ENCODE measurements around the gene TIMMDC1.
"Not testable (repeated sequence)": the region's sequence is repeated elsewhere in the genome, so short reads cannot be mapped to it uniquely, and the experiment has no call there.

Gene TIMMDC1

DNA sequence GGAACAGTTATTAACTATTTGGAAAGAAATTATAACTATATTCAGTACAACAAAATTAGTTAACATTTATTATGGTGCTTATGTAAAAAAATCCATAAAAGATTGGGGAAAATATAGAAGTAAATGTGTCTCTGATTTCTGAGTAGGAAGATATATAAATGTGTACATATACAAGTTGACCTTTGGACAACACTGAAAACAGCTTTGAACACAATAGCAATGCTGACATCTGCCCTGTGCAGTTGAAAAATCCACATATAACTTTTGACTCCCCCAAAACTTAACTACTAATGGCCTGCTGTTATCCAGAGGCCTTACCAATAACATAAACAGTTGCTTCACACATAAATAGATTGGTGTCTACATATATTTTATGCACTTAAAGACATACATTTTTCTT is 12.3 kb downstream of the TIMMDC1 start:
- no peak for DNase-seq (ENCODE audit: low spot score)

DNA sequence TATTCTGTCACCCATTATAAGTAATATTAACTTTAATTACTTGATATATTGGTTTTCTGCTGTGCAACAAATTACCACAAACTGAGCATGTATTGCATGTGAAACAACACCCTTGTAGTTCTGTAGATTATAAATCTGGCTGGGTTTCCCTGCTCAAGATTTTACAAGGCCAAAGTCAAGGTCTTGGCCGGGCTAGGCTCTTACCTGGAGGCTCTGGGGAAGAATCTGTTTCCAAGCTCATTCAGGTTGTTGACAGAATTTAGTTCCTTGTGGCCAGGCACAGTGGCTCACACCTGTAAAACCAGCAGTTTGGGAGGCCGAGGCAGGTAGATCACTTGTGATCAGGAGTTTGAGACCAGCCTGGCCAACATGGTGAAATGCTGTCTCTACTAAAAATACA is 16.3 kb downstream of the TIMMDC1 start:
- DNase-seq (ENCODE audit: low spot score) = no peak

DNA sequence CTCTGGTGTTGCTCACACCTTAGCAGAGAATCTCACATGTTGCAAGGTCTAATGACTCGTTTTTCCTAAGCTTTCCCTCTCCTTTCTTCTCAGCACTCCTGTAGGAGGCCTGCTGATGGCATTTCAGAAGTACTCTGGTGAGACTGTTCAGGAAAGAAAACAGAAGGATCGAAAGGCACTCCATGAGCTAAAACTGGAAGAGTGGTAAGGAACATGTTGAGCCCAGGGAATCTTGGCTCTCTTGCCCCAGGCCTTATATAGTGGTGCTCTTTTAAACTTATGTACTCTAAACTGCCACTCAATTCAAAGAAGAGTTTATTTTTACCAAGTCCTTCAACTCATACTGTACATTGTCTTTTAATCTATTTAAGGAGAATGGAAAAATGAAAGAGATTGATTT is 18.8 kb downstream of the TIMMDC1 start:
- DNase-seq (ENCODE audit: low spot score) = no peak

GRCh38 chr3:119518026-119518425 is 19.7 kb downstream of the TIMMDC1 start:
- no peak for DNase-seq (ENCODE audit: low spot score)

DNA sequence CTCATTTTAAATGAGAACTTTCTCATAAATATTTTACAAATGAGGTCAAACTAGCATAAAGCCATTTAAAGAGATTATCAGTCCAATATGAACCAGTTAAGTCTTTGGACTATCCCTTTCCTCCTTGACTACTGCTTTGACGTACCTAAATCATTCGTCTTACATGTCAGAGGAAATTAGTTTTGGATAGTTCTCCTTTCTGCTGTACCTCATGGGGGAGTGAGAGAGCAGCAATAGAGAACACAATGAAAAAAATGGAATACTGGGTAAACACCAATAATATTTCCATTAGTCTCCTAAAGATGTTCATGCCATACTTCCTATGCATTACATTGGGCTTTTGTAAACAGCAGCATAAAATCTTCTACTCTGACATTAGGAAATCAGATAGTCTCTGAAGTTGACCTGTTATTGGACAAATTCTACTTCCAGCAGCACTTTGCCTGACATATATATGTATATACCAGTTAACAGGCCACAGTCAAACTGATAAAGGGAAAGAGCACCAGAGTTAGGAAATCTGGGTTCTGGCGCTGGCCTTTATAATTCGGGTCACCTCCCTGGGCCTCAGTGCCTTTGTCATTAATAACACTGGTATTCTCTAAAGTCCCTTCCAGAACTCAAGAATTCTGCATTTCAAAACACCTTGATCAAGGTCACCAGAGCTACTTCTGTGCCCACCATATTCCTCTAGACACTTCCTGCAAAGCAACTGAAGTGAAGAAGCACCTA is 26.8 kb downstream of the TIMMDC1 start:
- no peak for DNase-seq (ENCODE audit: low spot score)

DNA sequence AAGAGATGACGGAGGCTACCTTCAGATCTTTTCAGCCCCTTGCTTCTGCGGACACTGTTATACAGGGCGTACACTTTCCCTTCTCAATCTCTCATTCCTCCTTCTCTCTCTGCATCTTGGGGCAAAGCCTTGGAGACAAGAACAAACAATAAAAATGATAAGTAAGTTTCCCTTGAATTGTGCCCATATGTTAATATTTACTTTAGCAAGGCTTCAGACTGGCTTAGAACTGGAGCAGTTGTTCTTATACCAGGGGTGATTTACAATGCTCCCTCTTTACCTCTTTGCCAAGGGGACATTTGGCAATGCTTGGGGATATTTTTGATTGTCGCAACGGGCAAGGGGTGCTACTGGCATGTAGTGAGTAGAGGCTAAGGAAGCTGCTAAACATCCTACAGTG is 29.4 kb downstream of the TIMMDC1 start:
- DNase-seq (ENCODE audit: low spot score) = no peak

DNA sequence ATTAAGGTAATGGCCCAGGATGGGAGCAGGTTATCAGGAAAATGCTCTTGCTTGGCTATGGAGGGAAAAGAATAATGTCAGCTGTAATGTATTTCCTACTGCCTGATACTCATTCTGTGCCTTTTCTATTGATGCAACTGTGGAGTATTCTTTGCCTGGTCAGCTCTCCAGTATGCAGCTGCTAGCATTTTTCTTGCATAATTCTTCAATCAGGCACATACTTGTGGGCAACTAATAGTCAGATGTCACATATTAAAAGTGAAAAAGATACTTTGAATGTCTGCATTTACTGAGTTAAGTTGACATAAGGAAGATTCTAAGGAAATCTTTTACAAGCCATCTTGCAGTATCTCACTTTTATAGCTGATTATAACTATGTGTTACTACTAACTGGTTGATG is 31.5 kb downstream of the TIMMDC1 start:
- DNase-seq (ENCODE audit: low spot score) = no peak

- no peak for DNase-seq (ENCODE audit: low spot score)
These were observed 32.1 kb downstream of the TIMMDC1 start for GRCh38 chr3:119530456-119530855.

DNA sequence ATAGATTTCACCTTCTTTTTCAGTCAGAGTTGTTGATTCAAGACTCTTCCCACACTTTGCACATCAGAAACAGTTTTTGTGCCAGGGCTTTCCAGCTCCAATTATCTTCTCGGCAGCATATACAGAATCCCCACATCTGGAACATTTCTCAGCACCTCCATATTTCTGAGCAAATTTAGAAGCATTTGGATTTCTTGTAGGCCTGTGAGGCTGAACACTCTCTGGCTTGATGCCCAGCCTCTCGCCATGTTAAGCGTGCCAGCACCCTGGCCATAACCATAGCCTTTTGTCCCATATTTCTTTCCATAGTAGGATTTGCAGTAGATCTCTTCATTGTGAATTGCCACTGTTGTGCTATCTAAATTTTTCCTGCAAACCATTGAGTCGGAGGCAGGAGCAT is 32.8 kb downstream of the TIMMDC1 start:
- DNase-seq (ENCODE audit: low spot score) = no peak

GRCh38 chr3:119534296-119534695 is 35.9 kb downstream of the TIMMDC1 start:
- no peak for DNase-seq (ENCODE audit: low spot score)

DNA sequence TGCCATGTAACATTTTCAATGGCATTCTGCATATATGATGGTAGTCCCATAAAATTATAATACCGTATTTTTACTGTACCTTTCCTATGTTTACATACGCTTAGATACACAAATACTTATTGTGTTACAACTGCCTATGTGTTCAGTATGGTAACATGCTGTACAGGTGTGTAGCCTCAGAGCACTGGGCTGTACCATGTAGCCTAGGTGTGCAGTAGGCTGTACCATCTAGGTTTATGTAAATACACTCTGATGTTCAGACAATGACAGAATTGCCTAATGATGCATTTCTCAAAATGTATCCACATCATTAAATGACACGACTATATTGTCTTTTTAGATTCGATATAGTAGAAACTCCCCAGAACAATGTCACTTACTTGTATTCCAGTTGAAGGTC is 38.4 kb downstream of the TIMMDC1 start:
- no peak for DNase-seq (ENCODE audit: low spot score)

DNA sequence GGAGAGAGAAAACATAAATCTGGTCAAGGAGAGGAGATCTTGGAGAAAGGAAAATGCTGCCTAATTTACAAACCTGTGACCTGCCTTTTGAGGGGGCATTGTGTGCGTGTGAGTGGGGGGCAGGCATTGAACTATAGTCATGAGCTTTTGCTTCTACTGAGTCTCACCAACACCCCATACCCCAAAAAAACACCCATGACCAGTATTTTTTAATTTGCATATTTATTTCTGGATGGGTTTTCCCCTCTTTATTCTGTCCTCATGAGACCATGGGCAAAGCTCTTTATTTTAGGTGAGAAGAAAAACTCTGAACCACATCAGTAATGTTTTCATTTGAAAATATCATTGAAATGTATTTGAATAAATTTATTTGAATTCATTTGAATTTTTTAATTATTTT is 40.4 kb downstream of the TIMMDC1 start:
- DNase-seq (ENCODE audit: low spot score) = no peak

- no peak for DNase-seq (ENCODE audit: low spot score)
These were observed 43.2 kb downstream of the TIMMDC1 start for GRCh38 chr3:119541547-119541946.

DNA sequence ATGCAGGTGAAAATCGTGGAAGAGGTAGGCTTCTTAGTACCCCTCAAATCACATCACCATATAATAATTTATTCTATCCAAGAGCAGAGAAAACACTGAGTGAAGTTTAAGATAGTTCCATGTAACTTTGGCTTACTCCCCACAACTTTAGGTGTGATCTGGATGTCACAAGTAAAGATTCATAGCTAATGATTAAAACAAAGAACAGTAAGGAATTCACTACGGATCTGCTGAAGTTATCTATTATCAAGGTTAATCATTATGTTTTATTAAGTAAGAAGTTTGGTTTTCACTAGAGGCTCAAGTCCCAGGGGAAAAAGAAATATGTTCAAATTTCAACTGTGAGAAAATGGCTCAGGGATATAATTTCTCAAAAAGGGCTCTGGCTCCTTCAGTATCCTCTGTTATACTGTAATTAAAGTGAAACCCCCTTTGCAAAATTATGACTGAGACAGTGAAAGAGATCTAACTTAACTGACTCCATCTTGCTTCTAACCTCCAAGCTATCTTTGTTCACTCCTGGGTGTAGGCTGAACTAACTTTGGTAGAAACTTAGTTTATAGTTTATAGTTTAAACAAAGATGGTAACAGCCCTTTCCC is 43.9 kb downstream of the TIMMDC1 start:
- no peak for DNase-seq (ENCODE audit: low spot score)

GRCh38 chr3:119543147-119543546 is 44.8 kb downstream of the TIMMDC1 start:
- DNase-seq (ENCODE audit: low spot score) = no peak

DNA sequence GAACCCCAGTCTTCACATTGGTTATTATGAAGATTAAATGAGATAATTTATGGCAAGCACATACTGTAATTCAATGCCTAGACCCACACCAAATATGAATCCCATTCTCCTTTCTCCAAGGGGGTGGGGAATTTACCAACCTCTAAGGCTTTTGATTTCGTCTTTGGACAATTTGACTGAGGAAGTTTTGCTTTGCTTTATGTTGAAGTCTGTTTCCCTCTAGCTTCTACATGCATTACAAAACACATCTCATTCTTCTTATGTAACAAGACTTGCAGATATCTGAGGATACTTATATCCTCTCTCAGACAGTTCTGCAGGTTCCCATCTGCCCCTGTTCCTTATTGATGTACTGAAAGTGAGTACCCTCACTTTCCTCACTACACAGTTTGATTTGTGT is 48.9 kb downstream of the TIMMDC1 start:
- no peak for DNase-seq (ENCODE audit: low spot score)

GRCh38 chr3:119548341-119548740 is 50.0 kb downstream of the TIMMDC1 start:
- DNase-seq (ENCODE audit: low spot score) = no peak

DNA sequence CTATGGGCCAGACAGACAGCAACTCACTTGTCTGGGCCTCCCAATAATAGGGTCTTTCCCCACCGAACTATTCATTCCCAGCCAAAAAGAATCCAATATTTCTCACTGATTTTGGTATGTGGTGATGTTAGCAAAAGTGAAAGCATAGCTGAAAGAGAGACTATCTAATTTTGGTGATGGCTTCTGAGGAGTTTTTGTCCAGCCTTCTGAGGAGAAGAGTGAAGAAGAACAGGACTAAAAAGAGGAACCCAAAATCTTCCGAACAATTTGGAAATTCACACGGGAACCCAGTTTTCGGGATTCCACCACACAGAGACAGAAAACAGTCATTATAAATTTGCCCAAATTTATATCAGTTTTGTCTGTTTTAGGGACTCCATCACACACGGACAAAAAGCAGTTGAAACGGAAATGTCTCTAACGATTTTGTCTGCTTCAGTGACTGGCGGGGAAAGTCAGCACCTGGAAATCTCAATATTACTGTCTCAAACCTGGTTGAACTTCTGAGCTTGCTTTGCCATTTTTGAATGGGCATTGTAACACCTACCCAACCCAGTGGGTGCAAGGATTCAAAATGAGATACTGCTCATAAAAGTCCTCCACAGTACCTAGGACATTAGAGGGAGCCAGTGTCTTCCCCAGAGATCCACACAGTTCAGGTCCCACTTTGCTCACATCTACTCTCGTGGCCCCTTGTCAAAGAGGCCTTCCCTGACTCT is 52.0 kb downstream of the TIMMDC1 start:
- no peak for DNase-seq (ENCODE audit: low spot score)

DNA sequence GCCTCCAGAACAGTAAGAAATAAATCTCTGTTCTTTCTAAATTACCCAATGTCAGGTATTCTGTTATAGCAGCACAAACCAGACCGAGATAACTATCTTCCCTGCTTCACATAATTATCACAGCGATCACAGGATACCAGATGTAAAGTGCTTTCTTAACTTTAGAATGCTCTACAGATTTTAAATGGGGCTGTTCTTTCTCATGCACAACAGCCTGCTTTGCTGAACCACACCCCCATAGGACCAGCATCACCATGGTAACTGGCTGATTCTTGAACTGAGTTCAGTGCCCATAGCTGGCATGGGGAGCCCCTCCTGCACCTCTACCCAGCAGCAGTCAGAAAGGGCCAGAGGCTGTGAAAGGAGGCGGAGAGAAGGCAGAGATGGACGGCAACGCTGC is 53.3 kb downstream of the TIMMDC1 start:
- no peak for DNase-seq (ENCODE audit: low spot score)

DNA sequence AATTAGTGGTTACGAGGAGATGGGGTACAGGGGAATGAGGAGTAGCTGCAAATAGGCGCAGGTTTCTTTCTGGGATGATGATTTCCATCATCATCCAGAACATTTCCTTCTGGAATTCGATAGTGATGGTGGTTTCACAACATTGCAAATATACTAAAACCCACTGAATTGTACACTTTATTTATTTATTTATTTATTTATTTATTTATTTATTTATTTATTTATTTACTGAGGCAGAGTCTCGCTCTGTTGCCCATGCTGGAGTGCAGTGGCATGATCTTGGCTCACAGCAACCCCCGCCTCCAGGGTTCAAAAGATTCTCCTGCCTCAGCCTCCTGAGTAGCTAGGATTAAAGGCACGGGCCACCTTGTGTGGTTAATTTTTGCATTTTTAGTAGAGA is 54.6 kb downstream of the TIMMDC1 start:
- not testable (repeated sequence) for DNase-seq (ENCODE audit: low spot score)

DNA sequence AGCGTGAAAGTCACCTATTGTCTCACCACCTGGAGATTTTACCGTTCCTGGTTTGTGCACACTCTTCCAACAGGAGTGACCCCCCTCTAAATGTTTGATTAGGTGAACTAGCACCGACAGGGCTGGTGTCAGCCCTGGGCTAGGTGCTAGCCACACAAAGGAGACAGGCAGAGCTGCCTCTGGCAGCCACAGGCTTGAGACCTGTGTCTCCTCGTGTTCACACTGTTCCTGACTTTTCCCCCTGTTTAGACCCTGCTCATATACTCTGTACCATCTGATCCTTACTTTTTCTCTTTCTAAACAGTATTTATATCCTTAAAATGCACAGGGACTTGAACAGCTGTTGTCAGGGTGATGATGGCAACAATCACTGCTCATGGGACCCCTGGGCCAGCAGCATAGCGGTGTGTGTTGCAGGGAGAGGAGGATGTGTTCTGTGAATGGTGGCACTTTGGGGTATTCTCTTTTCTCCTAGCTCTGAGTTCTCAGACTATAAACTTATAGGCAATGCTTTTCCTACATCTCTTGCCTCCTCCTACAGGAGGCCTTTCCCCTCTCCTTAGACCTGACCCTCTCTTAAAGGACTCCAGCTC is 55.6 kb downstream of the TIMMDC1 start:
- DNase-seq (ENCODE audit: low spot score) = no peak

DNA sequence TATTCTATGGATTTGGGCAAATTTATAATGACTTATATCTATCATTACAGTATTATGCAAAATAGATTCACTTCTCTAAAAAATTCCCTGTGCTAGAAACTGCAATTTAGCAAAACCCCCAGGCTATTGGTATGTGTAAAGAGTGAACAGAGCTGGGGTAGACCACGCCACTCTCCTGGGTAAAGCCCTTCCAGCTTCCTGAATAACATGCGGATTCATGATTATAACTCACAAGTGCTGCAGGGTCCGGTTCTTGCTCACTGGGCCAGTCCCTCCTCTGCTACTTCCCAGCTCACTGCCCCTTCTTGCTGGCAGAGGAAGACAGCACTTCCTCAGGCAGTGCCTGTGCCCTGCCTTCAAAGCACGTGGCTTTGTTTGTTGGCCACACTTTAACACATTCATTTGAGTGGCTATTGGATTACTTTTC is 57.0 kb downstream of the TIMMDC1 start:
- DNase-seq (ENCODE audit: low spot score) = no peak

DNA sequence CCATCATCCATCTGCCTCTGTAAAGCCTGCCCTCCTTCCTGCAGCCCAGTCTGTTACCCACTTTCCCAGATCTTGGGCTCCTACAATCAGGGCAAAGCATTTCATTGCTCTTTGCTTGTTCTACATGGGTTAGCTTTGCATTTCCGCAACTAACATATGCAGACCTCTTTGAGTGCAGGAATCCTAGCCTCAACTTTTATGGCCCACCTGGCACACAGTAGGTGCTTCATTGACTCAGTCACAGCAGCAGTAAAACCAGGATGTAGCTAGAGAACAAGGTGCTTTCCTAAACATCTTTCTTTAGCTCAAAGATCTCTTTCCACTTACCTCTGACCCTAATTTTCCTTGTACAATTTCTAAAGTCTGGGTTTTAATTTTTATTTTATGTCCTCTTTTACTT is 57.6 kb downstream of the TIMMDC1 start:
- no peak for DNase-seq (ENCODE audit: low spot score)

Measured in HuH-7 (cell line).